ENCODE measurements around the gene ABCC5.

The ABCC5 gene

DNA sequence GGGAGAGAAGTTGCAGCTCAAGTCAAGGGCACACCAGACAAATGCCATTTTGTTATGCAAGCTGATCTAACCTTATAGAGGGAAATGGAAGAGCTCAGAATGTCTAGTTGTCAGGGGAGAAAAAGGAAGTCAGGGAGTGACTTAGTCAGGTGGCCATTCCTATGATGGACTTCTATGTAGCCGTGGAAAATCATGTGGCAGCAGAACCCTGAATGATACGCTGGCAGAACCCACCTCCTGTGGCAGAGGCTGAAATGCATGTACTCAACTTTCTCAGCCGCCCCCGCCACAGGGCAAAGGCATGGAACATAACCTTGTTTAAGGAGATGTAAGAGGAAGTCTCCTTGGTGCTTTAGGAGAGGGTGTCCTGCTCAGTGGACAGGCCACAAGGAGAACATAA is 95.3 kb downstream of the ABCC5 start:
- no peak for DNase-seq (ENCODE audit: low spot score)

DNA sequence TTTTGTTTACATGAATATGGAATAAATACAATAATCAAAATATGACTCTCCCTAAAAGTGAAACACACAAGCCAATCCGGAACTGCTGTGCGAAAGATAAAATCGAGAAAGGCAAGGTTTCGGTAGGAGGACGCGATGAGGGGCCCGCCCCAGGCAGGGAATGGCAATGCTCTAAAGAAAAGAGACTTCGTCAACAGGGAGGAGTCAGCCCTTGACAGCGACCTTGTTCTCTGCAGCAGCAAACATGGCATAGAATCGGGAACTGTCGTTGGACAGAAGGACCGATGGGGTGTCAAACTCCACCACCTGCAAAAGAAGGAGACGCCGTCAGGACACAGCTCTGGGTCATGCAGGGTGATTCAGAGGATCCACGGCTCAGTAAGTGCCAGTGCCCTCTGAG is 96.6 kb downstream of the ABCC5 start:
- no peak for DNase-seq (ENCODE audit: low spot score)

DNA sequence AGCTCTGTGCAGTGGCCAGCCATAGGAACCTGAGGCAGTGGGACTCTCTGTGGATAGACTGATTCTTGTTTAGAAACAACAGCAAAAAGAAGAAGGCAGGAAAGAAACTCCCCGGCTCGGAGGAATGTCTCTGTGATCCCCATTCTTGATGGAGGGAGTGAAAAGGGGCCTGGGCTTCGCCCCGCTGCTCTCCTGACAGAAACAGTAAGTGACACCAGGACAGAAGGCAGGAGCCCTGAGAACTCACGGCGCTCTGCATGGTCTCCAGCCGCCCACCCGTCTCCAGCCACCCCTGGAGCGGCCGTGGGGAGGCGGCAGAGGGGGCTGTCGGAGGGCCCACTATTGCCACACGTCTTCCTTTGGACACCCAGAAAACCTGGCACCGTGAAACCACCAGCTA is 97.3 kb downstream of the ABCC5 start:
- no peak for DNase-seq (ENCODE audit: low spot score)

DNA sequence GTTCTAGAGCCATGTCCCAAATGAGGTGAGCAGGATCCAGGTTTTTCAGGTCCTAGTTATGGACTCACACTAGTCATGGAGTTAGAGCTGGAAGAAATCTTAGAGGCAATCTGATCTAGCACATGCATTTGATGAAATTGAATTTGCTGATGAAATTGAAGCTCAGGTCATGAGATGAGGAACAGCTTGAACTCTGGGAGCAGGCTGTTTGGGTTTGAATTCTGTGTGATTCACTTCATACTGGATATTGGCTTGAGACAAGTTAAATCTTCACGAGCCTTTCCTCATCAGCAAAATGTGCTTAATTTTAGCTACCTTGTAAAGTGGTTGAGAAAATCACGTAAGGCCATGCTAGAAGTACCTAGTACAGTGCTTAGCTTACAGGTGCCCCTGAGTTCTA is 99.5 kb downstream of the ABCC5 start:
- no peak for DNase-seq (ENCODE audit: low spot score)

DNA sequence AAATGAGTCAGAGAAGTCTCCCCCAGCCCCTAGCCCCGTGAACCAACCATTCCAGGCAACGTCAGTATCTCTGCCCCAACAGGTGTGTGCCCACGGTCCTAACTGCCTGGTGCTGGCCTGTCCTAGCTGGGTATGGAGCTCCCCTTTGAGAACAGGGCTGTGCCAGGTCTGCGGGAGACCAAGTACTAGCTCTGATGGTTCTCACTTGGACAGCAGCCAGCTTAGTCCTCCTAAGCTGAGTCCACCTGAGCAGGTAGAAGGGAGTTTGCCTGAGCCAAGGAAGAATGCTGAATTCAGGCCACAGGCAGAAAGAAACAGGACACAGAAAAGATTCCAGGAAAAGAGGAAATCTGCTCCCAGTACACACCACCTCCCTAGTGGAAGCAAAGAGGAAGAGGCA is 99.9 kb downstream of the ABCC5 start:
- DNase-seq (ENCODE audit: low spot score) = no peak

DNA sequence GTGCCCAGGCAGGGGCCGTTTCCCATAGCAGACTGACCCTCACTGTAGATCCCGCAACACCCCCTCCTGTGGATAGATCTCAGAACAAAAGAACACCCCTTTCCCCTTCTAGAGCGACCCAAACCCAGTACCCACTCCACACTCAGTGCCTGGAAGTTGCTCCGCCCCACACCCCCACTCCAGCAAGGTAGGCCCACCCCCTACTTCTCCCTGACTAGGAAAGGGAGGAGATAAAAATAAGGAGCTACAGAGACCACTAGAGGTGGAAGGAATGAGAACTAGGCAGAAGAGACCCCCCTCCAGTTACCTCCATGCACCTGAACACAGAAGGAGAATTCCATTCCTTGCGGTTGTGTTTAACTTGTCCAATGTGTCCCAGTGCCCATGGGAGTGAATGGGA is 102.8 kb downstream of the ABCC5 start:
- no peak for DNase-seq (ENCODE audit: low spot score)

DNA sequence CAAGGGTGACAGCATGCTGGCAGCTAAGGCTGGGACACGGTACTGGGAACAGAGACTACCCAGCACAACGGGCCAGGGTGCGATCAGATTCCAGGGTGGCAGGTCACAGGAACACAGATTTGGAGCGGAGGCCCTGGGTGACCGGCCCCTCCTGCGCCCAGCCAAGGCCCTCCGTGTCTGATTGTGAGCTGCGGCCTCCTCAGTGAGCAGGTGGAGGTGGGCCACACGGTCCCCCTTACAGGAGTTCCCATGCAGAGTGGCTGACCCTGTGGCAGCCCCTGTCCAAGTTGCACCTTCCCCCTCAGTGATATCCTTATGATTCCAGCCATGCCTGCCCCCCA is 104.1 kb downstream of the ABCC5 start:
- no peak for DNase-seq (ENCODE audit: low spot score)

DNA sequence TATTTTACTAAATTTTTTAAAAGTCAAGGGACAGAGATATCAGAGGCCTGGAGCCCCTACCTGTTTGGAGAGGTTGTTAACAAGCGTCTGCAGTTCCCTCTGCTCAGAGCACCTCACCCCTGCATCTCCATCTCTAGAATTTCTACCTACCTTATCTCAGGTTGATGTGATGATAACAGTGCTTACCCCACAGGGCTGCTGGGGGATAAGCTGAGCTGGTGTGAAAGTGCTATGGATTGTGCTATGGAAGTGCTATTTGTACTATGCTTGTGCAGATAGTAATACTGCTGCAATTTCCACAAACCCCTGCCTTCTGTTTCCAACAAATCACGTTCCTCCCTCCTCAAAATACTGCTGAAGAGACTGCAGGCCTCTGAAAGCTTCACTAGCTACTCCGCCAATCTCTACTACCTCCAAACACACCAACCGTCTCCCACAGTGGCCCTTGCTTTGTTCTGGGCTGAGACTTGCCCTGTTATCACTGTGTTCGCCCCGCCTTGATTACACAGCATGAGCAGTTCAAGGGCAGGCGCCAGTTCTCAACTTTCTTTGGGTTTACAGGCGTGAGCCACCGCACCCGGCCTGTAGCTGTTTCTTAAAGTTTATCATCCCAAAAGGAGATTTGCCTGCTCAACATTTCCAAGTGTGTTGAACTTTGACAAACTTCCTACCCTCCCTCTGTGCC is 104.6 kb downstream of the ABCC5 start:
- DNase-seq (ENCODE audit: low spot score) = peak; percentile 30

DNA sequence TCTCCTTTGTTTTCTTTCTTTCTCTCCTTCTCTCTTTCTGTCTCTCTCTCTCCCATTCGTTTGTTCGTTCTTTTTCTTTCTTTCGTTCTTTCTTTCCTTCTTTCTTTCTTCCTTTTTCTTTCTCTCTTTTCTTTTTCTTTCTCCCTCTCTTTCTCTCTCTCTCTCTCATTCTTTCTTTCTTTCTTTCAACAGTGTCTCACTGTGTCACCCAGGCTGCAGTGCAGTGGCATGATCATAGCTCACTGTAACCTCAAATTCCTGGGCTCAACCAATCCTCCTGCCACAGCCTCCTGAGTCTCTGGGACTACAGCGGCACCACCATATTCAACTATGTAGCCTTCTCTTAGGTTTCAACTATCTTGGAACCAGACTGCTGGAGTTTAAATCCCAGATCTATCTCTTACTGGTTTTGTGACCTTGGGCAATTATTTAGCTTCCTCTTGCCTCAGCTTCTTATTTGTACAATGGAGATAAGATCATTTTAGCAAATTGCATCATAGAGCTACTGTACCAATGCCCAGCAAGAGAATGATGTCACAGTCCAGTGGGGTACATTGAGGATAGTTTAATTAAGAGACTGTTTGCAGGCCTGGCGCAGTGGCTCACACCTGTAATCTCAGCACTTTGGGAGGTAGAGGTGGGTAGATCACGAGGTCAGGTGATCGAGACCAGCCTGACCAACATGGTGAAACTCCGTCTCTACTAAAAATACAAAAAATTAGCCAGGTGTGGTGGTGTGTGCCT is 105.7 kb downstream of the ABCC5 start:
- DNase-seq (ENCODE audit: low spot score) = no peak

DNA sequence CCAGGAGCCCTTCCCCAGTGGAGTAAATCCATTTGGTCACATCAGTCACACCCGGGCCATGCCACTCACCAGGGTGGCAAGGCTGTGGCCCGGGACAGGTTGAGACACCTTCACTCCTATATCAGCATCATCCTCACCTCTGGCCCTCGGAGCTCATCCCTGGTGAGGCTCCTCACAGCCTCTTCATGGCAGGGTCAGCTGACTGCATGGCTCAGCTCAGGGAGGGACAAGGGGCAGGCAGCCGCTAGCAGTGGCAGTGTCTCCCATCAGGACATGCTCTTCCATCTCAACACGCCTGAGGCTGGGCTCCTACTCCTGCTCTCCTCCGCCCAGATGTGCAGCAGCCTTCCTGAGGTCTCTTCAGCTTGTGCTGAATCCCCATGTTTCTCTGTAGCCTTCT is 106.6 kb downstream of the ABCC5 start:
- DNase-seq (ENCODE audit: low spot score) = no peak

DNA sequence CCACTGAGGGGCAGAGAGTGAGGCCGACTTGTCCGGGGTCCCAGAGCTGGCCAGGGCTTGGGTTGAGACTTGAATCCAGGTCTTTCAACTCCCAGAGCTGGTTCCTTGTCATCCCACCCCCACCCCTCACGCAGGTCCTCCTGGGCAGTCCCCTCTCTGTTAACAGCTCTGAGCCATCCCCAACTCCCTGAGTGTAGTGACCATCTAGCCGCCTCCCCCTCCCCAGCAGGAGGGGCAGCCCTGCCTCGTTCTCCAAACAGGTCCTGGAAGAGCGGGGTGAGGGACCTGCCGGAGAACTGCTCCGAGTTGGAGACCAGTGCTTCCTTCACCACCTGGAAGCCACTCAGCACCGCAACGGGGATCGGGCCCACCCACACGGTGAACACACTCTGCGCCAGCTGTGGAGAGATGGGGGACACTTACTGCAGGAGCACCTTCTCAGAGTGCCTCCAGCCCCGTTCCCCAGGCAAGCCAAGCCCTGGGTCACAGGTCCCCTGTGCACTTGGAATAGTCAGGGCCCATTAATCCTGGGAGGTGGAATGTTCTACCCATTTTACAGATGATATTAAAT is 108.6 kb downstream of the ABCC5 start:
- no peak for DNase-seq (ENCODE audit: low spot score)

DNA sequence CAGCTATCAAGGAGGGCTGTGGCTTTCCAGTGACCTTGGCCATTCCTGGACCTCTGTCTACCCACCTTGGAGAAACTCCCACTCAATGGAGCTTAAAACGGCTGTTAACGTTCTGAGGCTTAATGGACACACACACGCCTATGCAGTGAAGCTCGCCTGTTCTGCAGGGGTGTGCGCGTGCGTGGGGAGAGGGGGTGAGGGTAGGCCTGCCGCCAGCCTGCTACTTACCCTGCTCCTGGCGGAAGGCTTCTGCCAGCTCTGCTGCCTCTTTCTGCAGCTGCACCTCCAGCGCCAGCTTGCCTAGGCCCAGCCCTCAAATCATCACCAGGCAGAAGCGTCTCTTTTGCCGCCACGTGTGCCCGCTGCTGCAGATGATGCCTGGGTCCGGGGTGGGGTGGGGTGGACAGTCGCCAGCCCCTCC is 109.8 kb downstream of the ABCC5 start:
- DNase-seq (ENCODE audit: low spot score) = no peak

DNA sequence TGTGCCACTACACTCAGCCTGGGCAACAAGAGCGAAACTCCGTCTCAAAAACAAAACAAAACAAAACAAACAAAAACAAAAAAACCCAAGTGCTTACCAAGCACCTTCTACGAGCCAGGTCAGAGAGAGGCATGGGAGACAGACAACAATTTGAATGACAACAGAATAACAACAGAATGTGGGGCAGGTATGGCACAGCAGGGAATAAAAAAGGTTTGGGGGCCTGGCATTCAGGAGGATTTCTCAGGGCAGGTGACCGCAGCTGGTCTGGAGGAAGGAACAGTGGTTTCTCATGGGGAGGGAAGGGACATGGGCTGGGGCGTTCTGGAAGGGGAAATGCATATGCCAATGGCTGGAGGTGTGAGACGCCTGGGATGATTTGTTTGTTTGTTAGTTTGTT is 110.5 kb downstream of the ABCC5 start:
- no peak for DNase-seq (ENCODE audit: low spot score)

DNA sequence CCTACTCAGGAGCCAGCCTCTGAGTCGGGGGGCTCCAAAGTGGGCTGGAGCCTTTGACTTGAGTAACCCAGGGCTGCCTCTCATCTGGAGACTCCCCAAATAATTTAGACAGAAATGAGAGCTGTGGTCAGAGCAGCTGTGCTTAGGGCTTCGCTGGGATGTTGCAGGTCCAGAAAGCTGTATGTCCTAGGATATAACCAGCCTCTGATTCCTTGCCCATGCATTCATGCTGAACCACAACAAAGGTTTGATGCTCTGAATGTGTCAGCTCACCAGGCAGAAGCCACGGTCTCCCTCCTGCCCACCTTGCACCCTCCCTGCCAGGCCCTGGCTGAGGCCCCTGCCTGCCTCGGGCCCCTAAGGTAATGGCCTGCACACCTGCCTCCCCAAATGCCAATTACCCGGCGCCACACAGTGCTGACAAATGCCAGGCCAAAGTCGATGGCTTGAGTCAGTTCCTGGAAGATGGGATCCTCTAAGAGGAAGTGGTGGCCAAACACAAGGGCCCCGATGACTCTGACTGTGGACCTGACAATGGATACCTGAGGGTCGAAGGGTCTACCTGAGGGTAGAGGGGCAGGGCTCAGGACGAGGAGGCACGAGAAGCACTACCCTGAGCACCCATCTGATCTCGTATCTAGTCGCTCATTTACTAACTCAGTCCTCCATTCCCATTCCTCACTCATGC is 111.3 kb downstream of the ABCC5 start:
- no peak for DNase-seq (ENCODE audit: low spot score)

DNA sequence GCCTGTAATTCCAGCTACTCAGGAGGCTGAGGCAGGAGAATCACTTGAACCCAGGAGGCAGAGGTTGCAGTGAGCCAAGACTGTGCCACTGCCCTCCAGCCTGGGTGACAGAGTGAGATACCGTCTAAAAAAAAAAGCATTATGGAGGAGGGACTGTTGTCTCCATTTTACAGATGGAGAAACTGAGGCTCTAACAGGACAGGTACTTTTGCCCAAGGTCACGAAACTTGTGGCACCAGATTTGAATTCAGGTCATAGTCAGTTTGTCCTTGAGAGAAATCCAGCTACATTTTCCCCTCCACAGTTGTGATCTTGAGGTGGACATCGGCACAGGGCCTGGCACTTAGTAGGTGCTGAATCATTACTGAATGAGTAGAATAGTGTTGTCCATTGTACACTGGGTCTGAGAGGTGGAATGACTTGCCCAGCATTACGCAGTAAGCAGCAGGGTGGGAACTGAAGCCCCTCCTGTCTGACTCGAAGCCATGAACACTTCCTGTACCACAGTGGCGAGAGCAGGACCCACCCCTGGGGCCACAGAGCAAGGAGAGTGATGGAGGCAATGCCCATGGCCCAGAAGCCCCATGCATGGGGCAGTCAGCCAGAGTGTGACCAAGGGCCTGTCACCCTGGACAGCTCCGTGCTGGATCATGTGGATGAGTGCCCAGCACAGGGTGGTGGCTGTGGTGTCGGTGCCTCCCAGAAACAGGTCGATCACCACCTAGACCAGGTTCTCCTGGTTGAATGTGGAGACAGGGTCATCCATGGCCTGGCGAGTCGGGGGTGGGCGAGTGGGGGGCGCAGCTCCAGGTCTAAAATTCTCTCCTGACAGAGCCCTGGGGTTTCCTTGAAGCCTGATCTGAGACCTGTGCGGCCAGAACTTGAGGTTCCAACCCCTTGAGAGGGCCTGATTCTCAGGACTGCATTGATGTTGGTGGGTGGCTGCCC is 112.6 kb downstream of the ABCC5 start:
- no peak for DNase-seq (ENCODE audit: low spot score)

DNA sequence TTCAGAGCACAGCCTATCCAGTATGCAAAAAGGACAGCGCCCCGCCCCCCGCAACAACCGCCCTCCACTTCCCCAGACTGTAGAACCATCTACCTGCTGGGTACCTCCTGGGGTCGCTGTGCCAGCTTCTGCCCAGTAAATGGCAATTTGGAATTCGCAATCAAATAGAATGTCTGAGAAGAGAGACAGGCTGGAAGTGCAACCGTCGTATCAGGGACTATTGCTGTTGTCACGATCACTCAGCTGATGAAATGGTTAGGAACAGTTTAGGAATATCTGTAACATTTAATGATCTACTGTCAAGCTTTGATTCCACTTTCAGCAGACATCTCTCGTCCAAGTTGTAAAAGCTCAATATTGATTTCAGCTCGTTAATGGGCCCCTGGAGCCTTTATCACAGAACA is 119.7 kb downstream of the ABCC5 start:
- no peak for DNase-seq (ENCODE audit: low spot score)

DNA sequence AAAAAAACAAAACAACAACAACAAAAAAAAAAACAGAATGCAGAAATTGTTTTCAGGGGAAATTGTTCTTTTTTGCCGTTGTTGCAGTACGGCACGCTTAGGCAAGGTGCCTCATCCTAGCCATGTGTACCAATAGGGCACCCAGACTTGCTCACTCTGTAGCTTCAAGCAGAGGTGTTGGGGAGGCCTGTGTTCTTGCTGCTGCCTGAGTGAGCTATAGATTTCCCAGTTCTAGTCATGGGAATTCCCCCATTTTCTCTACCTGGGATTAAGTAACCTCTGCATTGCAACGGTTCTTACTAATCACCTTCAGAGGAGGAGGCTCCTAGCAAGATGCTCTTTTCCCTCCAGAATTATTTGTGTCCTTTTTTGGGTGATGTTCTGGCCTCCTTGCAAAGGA is 120.1 kb downstream of the ABCC5 start:
- DNase-seq (ENCODE audit: low spot score) = no peak

DNA sequence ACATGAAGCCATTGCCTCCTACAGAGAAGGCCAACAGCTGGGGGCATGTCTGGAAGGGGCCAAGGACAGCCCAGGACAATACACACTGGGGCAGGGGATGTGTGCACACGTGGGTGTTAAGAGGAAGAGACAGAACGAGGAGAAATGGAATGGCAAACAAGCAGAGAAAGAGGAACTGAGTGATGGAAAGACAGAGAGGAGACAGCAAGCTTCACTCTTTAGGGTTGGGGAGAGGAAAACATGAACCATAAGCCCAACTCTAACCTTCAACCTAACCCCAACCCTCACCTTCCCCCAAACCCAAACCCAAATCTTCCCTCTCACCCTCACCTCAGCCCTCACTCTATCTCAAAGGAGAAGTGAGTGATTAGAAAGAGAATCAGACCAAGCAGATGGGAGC is 121.1 kb downstream of the ABCC5 start:
- DNase-seq (ENCODE audit: low spot score) = no peak

DNA sequence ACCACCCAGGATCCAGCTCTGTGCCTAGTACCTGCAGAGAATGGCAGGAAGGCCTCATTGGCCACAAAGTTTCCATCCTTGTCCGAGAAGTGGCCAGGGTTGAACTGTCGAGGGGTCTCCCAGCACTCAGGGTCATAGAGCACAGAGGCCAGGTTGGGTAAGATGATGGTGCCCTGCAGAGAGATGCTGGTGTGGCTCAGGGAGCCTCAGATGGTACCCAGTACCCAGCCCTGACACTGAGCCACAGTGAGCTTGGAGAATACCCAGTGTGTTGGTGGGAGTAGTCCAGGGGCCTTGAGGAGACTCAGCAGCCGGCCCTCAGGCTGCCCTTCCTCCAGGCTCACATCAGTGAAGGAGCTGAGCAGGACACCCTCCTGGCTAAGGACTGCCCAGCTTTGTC is 121.5 kb downstream of the ABCC5 start:
- DNase-seq (ENCODE audit: low spot score) = no peak

DNA sequence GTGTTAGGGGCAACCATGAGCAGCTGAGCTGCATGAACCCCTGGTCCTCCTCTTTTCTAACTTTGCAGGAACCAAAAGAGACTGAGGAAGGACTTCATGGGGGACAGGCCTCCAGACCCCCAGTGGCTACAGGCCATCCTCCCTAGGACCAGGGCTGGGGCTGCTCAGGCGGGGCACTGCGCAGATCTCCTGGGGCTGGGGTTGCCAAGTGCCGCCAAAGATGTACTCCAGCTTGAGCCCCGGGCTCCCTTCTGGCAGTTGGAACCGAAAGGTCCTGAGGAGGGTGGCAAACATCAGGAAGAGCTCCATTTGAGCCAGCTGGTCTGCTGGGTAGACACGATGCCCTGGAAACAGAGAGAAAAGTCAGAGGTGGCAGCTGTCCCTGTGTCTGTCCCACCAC is 121.9 kb downstream of the ABCC5 start:
- DNase-seq (ENCODE audit: low spot score) = no peak

DNA sequence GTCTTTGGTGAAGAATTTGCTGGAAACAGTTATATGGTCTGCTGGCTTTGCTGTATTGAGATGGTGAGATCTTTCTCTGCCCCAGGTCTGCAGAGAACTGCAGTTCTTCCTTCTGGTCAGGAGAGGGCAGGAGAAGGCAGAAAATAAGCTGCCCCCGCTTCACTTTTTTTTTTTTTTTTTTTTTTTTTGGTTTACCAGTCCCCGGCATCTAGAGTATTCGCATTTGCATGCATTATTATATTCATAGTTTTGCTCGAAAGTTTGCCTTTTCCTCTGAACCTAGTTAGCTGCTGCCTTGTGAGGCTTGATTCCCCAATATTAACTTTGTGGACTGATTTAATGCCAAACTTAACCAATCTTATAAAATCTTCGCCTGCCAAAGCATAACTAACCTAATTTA is 122.4 kb downstream of the ABCC5 start:
- peak; percentile 56 for DNase-seq (ENCODE audit: low spot score)

DNA sequence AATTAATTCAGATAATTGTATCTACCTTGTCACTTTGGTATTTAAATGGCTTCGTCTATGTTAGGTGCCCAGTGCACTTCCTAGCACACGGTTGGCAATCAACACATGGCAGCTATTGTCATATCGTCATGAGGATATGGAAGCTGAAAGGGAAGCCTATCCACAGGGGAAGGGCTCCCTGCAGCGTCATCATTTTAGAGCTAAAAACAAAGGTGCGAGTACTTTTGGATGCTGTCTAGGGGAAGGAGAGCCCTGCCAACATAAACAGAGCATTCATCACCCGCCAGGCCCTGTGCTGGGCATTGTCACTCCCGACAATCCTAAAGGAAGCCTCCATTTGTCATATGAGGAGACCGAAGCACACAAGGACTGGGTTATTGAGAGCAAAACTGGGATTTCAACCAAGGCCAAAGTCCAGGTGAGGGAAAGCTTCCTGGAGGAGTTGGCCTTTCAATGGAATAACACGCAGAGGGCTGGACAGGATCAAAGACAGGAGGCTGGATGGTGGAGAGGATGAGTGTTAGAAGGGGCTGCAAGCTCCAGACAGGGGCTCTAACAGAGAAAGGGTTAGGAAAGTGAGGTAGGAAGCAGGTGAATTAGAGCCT is 125.0 kb downstream of the ABCC5 start:
- no peak for DNase-seq (ENCODE audit: low spot score)

Data from LoVo (cell line).